ENCODE data around the gene NME9.

NME9 gene

GRCh38 chr3:138359148-138359918, 29.7 kb upstream of the NME9 start:
- Histone ChIP-seq H3K36me3 (ENCODE audit: insufficient read depth, low read length) (no peaks in the 10 kb centered on the region), H3K4me2 (ENCODE audit: low read depth, low read length, poor library complexity, severe bottlenecking) (no peak overlapping the region), H2AFZ (ENCODE audit: low read length) (no peak overlapping the region), H4K20me1 (ENCODE audit: insufficient read depth, low read length, poor library complexity, severe bottlenecking) (no peaks in the 10 kb centered on the region), H3K9ac (ENCODE audit: low read depth, low read length, poor library complexity, severe bottlenecking) (no peak overlapping the region), H3K79me2 (ENCODE audit: insufficient read depth, low read length) (no peaks in the 10 kb centered on the region), H3K27me3 (ENCODE audit: insufficient read depth, low read length, poor library complexity, severe bottlenecking) (no peaks in the 10 kb centered on the region), H3F3A (ENCODE audit: low read depth) (no peaks in the 10 kb centered on the region), H3K4me3 (ENCODE audit: low read length, poor library complexity, severe bottlenecking) (no peak overlapping the region), H3K9me3 (ENCODE audit: insufficient read depth, low read depth, low read length) (no peaks in the 10 kb centered on the region), H3K4me1 (ENCODE audit: insufficient read depth, low read length, poor library complexity, severe bottlenecking) (peaks cover 7% of the 10 kb centered on the region), H3K9me2 (replicated peaks; ENCODE audit: low read depth, low read length) (no peaks in the 10 kb centered on the region)
- TF ChIP-seq EZH2phosphoT487 (IDR thresholded peaks at IDR 0.05; ENCODE audit: borderline replicate concordance), result no peak

GRCh38 chr3:138356730-138357405, 27.2 kb upstream of the NME9 start:
- no peaks in the 10 kb centered on the region for H3K36me3 ChIP-seq (ENCODE audit: insufficient read depth, low read length)
- H3K9me3 ChIP-seq (ENCODE audit: insufficient read depth, low read depth, low read length), result no peaks in the 10 kb centered on the region
- H4K20me1 ChIP-seq (ENCODE audit: insufficient read depth, low read length, poor library complexity, severe bottlenecking), result no peaks in the 10 kb centered on the region
- H3K9ac ChIP-seq (ENCODE audit: low read depth, low read length, poor library complexity, severe bottlenecking), result no peak overlapping the region
- no peaks in the 10 kb centered on the region for H3K9me2 ChIP-seq (replicated peaks; ENCODE audit: low read depth, low read length)
- no peak for TF ChIP-seq CTCF (conservative IDR thresholded peaks at IDR 0.05; ENCODE audit: low read length)
- no peak for TF ChIP-seq EZH2phosphoT487 (IDR thresholded peaks at IDR 0.05; ENCODE audit: borderline replicate concordance)
- no peaks in the 10 kb centered on the region for H3K27me3 ChIP-seq (ENCODE audit: insufficient read depth, low read length, poor library complexity, severe bottlenecking)
- H2AFZ ChIP-seq (ENCODE audit: low read length), result no peak overlapping the region
- no peaks in the 10 kb centered on the region for H3F3A ChIP-seq (ENCODE audit: low read depth)
- no peaks in the 10 kb centered on the region for H3K79me2 ChIP-seq (ENCODE audit: insufficient read depth, low read length)
- H3K4me3 ChIP-seq (ENCODE audit: low read length, poor library complexity, severe bottlenecking), result no peak overlapping the region
- peaks cover 3% of the 10 kb centered on the region for H3K4me1 ChIP-seq (ENCODE audit: insufficient read depth, low read length, poor library complexity, severe bottlenecking)
- no peak overlapping the region for H3K4me2 ChIP-seq (ENCODE audit: low read depth, low read length, poor library complexity, severe bottlenecking)

- no peak overlapping the region for H3K9ac ChIP-seq (ENCODE audit: low read depth, low read length, poor library complexity, severe bottlenecking)
- no peaks in the 10 kb centered on the region for H3K36me3 ChIP-seq (ENCODE audit: insufficient read depth, low read length)
- TF ChIP-seq CTCF (conservative IDR thresholded peaks at IDR 0.05; ENCODE audit: low read length) (no peak), EZH2phosphoT487 (IDR thresholded peaks at IDR 0.05; ENCODE audit: borderline replicate concordance) (no peak)
- no peaks in the 10 kb centered on the region for H4K20me1 ChIP-seq (ENCODE audit: insufficient read depth, low read length, poor library complexity, severe bottlenecking)
- H3K9me2 ChIP-seq (replicated peaks; ENCODE audit: low read depth, low read length), result no peaks in the 10 kb centered on the region
- H3K79me2 ChIP-seq (ENCODE audit: insufficient read depth, low read length), result no peaks in the 10 kb centered on the region
- no peak overlapping the region for H3K4me3 ChIP-seq (ENCODE audit: low read length, poor library complexity, severe bottlenecking)
- no peaks in the 10 kb centered on the region for H3K4me1 ChIP-seq (ENCODE audit: insufficient read depth, low read length, poor library complexity, severe bottlenecking)
- H3F3A ChIP-seq (ENCODE audit: low read depth), result no peaks in the 10 kb centered on the region
- no peak overlapping the region for H3K4me2 ChIP-seq (ENCODE audit: low read depth, low read length, poor library complexity, severe bottlenecking)
- H3K27me3 ChIP-seq (ENCODE audit: insufficient read depth, low read length, poor library complexity, severe bottlenecking), result no peaks in the 10 kb centered on the region
- H2AFZ ChIP-seq (ENCODE audit: low read length), result no peak overlapping the region
- no peaks in the 10 kb centered on the region for H3K9me3 ChIP-seq (ENCODE audit: insufficient read depth, low read depth, low read length)
Measured at GRCh38 chr3:138355071-138355470, 25.4 kb upstream of the NME9 start.
